ENCODE measurements around the gene BMPER. TPM values are rescaled to one million over a fixed set of nuclear protein-coding genes. Genes with fewer than 3 reads are reported as not detected.
A peak's percentile ranks its signal among the peaks of the same experiment; 100 is the strongest.

The BMPER gene
- total and polyA plus RNA-seq, 2 of the 8 experiments (the other 6 are each of a cell fraction or from before 2014, with no cell fraction given), result 0.33 to 0.69 TPM

GRCh38 chr7:33903791-33904680 is 1.3 kb upstream of the BMPER start (continued):
- peak; percentile 90 for TF ChIP-seq SUZ12 (IDR thresholded peaks at IDR 0.05; ENCODE audit: low read length)

Measured in H1 (cell line).